Activated CD4-positive, alpha-beta T cell treated with anti-CD3 and anti-CD28 coated beads, Interleukin-2, amount 50 U/mL, for 24 hours (primary cell): ENCODE results near the gene PARP2.
"Not testable (repeated sequence)": the region's sequence is repeated elsewhere in the genome, so short reads cannot be mapped to it uniquely, and the experiment has no call there.

Source experiments
- DNase-seq, 2 donors: peaks; one replicate each; pipeline ENCODE4 v3.0.0-alpha.2; 2020; ENCODE audit warnings: low read depth in 1 of 2, low spot score in 1 of 2

Gene PARP2

DNA sequence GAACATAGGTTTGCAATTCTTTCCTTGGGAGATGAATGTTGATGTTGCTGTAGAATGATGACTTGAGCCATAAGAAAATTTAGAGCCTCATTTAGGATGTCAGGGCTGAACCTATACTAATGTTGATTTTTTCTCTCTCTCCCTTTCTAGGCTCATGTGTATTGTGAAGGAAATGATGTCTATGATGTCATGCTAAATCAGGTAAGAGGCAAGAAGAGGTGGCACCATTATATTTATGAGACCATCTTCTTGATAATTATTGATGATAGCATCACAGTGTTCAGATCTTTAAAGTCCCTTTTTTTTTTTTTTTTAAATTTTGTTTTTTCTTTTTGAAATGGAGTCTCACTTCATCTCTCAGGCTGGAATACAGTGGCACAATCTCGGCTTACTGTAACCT lies 3.3 kb downstream of the PARP2 start:
- DNase-seq: no peak

GRCh38 chr14:20347747-20348146 lies 4.3 kb downstream of the PARP2 start:
- no peak for DNase-seq

GRCh38 chr14:20350282-20350681 lies 6.8 kb downstream of the PARP2 start:
- no peak for DNase-seq

DNA sequence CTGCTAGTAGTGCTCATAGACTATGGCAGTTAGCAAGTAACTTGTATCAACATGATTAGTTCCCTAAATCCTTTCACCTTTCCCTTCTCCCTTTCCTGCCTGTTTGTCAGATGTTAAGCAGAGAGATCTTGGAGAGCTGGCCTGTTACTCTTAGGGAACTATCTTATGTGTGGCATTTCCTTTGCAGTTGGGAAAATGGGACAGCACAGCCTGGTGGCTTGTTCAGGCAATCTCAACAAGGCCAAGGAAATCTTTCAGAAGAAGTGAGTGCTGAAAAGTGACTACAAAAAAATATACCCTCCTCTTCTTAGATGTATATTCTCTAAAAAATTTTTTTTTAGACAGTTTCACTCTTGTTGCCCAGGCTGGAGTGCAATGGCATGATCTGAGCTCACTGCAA lies 7.4 kb downstream of the PARP2 start:
- DNase-seq: no peak

GRCh38 chr14:20356422-20356821 lies 13.0 kb downstream of the PARP2 start:
- DNase-seq: no peak

GRCh38 chr14:20358474-20358873 lies 15.0 kb downstream of the PARP2 start:
- DNase-seq: not testable (repeated sequence)

DNA sequence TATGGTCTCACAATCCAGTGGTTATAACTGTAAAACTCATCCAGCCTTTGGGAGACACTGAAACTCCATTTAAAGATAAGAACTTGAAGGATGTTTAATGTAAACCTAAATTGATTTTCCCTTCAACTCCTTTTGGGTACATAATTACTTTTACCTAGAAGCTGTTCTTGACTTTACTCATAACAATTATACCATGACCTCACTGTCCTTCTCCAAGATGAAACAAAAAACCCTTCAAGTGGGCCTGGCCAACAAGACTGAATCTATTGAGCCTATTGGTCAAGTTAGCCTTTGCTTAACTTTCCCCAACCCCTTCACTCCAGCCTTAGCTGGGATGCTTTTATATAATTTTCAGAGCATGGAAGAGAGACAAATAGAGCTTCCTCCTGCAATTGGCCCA lies 22.5 kb downstream of the PARP2 start:
- no peak for DNase-seq

- no peak for DNase-seq
Observed at GRCh38 chr14:20372796-20373195, 29.4 kb downstream of the PARP2 start.

- no peak for DNase-seq
Observed at GRCh38 chr14:20375471-20375870, 32.0 kb downstream of the PARP2 start.

GRCh38 chr14:20376071-20376588 lies 32.7 kb downstream of the PARP2 start:
- DNase-seq: no peak

DNA sequence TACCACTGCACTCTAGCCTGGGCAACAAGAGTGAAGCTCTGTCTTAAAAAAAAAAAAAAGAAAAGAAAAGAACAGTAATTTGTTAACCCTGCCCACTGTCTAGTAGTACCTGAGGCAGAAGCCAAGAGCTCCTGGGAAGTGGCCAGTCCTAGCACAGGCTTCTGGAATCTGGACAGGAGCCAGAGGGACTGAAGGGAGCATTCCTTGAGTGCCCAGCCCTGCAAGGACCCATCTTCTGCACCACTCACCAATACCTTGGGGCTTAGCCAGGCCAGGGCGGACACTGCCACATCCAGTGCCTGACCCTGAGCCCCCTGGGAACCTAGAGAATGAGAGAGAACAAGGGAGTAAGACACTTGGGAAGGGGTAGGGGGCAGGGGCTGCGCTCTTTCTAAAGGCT lies 33.7 kb downstream of the PARP2 start:
- DNase-seq: no peak

GRCh38 chr14:20379743-20380142 lies 36.3 kb downstream of the PARP2 start:
- no peak for DNase-seq

GRCh38 chr14:20380681-20381080 lies 37.2 kb downstream of the PARP2 start:
- DNase-seq: no peak

GRCh38 chr14:20381341-20381740 lies 37.9 kb downstream of the PARP2 start:
- no peak for DNase-seq

- no peak for DNase-seq
Observed at GRCh38 chr14:20382526-20382925, 39.1 kb downstream of the PARP2 start.

DNA sequence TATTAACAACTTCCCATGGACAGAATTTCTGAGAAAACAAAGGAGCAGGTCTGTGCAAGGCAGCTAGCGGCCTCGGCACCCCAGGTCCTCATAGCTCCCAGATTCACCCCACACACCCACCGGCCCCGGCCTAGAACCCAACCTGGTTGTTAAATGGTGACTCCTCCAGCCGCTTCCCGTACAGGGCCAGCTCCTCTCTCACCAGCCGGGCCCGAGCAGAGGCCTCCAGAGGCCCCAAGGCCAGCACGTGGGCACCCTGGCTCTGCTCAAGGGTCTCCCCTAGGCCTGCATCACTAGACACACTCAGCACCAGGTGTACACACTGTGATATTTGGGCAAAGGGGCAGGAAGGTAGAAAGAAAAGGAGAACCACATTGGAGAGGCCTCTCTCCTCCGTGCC lies 39.6 kb downstream of the PARP2 start:
- DNase-seq: no peak

- DNase-seq: no peak
Observed at GRCh38 chr14:20383636-20384035, 40.2 kb downstream of the PARP2 start.

- DNase-seq: no peak
Observed at GRCh38 chr14:20384321-20384720, 40.9 kb downstream of the PARP2 start.

DNA sequence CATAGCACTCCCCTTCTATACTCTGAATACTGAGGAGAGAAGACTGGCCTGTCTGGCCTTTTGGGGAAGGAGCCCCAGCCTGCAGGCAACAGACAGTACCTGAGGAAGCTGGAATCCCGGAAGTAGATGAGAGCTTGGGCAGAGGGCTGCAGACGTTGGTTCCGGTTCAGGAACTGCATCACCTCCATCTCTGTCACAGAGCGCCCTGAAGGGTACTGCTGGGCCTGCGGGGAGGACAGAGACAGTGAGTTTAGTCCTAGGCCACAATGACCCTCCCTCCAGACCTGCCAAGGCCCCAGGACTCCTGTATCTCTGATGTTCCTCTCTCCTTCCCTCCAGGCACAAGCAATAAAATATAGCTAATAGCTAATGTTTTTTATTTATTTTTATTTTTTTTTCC lies 41.5 kb downstream of the PARP2 start:
- no peak for DNase-seq

- no peak for DNase-seq
Observed at GRCh38 chr14:20386276-20386855, 42.9 kb downstream of the PARP2 start.

GRCh38 chr14:20387576-20387975 lies 44.1 kb downstream of the PARP2 start:
- DNase-seq: no peak

DNA sequence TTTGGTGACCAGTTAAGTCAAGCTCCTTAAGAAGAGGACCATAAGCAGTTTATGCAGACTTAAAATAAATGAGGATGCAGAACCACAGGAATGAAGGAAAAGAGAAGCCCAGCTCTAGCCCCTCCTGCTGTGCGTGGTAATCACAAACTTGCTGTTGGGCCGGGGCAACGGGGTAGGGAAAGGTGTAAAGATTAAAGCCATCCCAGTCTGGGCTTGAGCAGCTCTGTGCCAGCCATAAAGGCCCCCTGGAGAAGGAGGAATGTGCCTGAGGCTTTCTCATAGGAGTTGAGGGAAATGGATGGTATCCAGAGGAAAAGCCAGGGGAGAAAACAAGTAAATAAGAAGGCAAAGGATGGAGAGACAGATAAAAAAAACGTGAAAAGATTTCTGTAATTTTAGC lies 44.7 kb downstream of the PARP2 start:
- no peak for DNase-seq

DNA sequence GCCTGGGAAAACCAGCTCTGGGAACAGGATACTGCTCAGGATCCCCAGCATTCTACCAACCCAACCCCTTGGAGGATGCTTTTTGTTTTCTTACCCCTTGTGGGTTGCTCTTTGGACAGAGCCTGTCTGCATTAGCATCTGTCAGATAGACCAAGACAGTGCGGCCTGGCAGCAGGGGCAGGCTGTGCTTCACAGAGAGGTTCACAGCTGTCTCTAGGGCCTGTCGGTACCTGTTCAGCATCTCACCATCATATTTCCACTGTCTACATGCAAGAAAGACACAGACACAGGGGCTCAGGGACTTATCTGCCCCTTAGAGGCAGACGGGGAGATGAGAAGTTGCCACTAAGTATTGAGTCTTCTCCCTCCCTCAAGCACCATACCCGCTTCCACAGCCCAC lies 48.1 kb downstream of the PARP2 start:
- DNase-seq: no peak

- no peak for DNase-seq
Observed at GRCh38 chr14:20397511-20397910, 54.1 kb downstream of the PARP2 start.
